Measurements from ENCODE around the gene CFLAR. TPM values are rescaled to one million over a fixed set of nuclear protein-coding genes. Genes with fewer than 3 reads are reported as not detected.

The CFLAR gene
- total RNA-seq, 1 donor from 2014 or later, result 43.9 TPM

DNA sequence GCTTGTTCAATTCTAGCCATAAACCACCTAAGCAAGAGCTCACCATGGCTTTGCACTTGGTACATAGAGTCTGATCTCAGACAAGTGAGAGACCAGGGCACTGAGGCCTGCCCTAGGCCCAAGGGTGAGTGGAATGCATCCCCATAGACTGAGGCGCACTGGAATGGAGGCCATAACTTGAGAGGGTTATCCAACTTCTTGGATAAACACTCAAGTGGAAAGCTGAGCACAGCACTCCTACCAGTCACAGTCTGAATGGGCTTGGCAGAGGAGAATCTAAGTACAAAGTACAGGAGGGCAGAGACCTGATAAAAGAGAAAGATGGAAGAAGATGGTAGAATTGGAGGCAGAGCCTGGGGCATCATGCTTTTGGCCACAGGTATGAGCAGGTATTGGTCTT is 36.6 kb downstream of the CFLAR start:
- Mint-ChIP-seq H3K9me3 (no peaks in the 10 kb centered on the region), H3K27me3 (ENCODE audit: low read depth) (no peaks in the 10 kb centered on the region), H3K4me1 (peaks cover 8% of the 10 kb centered on the region), H3K36me3 (peaks cover 11% of the 10 kb centered on the region), H3K27ac (no peak overlapping the region), H3K4me3 (no peak overlapping the region)
- no peak for DNase-seq (ENCODE audit: low spot score in 2 of 2, unreplicated experiment in 2 of 2)
- TF ChIP-seq, protein P1, sequence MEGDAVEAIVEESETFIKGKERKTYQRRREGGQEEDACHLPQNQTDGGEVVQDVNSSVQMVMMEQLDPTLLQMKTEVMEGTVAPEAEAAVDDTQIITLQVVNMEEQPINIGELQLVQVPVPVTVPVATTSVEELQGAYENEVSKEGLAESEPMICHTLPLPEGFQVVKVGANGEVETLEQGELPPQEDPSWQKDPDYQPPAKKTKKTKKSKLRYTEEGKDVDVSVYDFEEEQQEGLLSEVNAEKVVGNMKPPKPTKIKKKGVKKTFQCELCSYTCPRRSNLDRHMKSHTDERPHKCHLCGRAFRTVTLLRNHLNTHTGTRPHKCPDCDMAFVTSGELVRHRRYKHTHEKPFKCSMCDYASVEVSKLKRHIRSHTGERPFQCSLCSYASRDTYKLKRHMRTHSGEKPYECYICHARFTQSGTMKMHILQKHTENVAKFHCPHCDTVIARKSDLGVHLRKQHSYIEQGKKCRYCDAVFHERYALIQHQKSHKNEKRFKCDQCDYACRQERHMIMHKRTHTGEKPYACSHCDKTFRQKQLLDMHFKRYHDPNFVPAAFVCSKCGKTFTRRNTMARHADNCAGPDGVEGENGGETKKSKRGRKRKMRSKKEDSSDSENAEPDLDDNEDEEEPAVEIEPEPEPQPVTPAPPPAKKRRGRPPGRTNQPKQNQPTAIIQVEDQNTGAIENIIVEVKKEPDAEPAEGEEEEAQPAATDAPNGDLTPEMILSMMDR (IDR thresholded peaks at IDR 0.05; ENCODE audit: unreplicated experiment), result no peak

DNA sequence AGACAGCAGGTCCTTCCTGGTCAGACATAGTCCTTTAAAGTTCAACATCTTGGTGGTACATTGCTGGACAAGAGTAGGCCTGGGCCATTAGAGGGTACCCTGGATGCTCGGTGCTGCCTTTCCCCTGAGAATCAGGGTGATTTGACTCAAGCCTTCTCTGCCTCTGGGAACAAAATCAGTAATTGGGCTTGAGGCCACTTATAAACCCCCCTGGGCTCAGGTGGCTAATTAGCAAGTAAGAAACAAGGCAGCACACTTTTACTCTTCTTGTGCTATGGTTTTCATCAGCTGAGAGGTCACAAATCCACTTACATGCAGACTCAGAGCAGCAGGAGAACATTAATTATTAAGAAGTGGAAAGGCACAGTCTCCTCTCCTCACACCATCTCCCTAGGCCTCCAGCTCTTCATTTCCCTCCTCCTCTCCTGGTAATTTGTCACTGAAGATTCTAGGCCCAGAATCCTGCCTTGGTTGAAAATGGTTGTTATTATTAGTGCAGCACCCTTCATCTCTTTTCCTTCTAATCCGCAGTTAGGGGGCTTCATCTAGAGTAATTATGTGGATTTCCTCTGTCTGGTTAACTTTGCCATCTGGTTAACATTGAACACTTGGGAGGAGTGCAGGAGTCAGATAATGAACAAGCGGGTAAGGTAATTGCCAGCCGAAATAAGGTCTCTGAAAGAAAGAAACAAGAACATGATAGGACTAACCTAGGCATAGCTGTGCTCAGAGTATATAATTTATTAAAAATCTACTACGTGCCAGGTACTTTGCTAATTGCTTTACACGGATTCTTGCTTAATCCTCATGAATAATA is 37.2 kb downstream of the CFLAR start:
- no peak overlapping the region for H3K4me3 Mint-ChIP-seq

DNA sequence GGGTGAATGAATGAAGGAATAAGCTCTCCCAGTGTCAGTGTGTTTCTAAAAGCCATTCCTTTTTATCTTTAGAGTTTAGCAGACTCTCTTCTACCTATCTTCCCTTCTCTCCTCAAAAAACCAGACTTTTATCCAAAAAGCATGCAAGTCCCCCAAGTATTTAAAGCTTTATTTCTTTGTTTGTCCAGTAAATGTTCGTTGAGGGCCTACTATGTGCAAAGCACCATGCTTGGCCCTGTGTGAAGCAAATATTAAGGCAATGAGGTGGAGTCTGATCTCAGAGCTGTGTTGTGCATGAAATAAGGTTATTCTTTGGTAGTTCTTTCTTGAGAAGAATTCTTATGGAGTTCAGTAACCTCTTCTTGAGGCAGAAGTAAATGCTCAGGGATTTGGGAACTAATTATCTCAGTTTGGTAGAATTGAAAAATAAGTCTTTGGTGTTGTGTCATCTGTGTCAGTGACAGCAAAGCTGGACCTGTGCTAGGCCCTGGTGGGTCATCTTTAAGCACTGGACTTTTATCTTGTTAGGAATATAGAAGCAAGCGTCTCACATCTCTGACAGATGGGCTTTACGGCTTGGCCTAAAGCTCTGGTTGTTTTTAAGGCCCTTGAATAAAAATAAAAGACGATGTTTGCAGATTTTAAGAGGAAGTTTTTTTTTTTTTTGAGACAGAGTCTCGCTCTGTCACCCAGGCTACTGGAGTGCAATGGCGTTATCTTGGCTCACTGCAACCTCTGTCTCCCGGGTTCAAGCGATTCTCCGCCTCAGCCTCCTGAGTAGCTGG is 38.8 kb downstream of the CFLAR start:
- Mint-ChIP-seq H3K4me1 (peaks cover 17% of the 10 kb centered on the region), H3K27me3 (ENCODE audit: low read depth) (no peaks in the 10 kb centered on the region), H3K4me3 (no peak overlapping the region), H3K9me3 (no peaks in the 10 kb centered on the region), H3K27ac (no peak overlapping the region), H3K36me3 (peaks cover 7% of the 10 kb centered on the region)
- TF ChIP-seq, protein P1 (IDR thresholded peaks at IDR 0.05; ENCODE audit: unreplicated experiment), result no peak
- no peak for DNase-seq (ENCODE audit: low spot score in 2 of 2, unreplicated experiment in 2 of 2)

More for the DNA sequence above, 37.2 kb downstream of the CFLAR start:
- peaks cover 11% of the 10 kb centered on the region for H3K36me3 Mint-ChIP-seq
- peaks cover 12% of the 10 kb centered on the region for H3K4me1 Mint-ChIP-seq
- TF ChIP-seq, protein P1 (IDR thresholded peaks at IDR 0.05; ENCODE audit: unreplicated experiment), result no peak
- no peak overlapping the region for H3K27ac Mint-ChIP-seq
- no peak for DNase-seq (ENCODE audit: low spot score in 2 of 2, unreplicated experiment in 2 of 2)
- H3K9me3 Mint-ChIP-seq, result no peaks in the 10 kb centered on the region
- H3K27me3 Mint-ChIP-seq (ENCODE audit: low read depth), result no peaks in the 10 kb centered on the region

DNA sequence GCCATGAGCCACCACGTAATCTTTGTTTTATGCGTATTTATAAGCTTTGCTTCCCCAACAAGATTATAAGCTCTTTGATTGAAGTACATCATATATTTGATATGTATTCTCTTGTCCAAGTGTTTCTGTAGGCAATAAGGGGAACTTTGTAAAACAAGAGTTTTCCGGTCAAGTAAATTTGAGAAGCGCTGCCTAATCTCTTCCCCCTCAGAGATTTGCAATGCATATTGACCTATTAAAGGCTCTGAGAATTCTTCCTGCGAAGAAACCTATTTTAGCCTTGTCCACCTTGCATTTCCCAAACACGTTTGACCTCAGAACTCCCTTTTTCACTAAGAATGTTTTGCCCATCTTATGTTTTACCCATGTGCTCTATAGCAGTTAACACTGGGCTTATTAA is 40.1 kb downstream of the CFLAR start:
- Mint-ChIP-seq H3K36me3 (peaks cover 2% of the 10 kb centered on the region), H3K9me3 (no peaks in the 10 kb centered on the region), H3K4me1 (peaks cover 15% of the 10 kb centered on the region), H3K27ac (no peak overlapping the region), H3K27me3 (ENCODE audit: low read depth) (no peaks in the 10 kb centered on the region), H3K4me3 (no peak overlapping the region)
- TF ChIP-seq, protein P1 (IDR thresholded peaks at IDR 0.05; ENCODE audit: unreplicated experiment), result no peak
- DNase-seq (ENCODE audit: low spot score in 2 of 2, unreplicated experiment in 2 of 2), result no peak

DNA sequence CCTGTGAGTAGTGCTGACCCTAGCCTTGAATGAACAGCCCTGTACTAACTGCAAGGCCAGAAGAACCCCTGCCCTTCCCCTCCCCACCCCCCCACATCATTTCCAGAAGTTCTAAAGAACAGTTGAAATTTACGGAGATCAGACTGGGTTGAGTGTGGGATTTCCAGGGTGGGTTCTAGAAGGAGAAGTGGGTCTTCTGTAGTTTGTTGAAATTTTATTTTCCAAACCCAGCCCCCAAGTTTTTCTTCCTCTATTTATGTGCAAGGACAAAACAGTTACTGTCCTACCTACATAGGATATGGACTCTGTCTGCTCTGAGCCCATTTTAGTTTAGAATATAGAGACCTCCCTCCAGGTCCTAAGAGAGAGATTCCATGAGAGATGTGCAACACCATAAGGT is 40.7 kb downstream of the CFLAR start:
- Mint-ChIP-seq H3K4me3 (no peak overlapping the region), H3K4me1 (peaks cover 9% of the 10 kb centered on the region), H3K27me3 (ENCODE audit: low read depth) (no peaks in the 10 kb centered on the region), H3K9me3 (no peaks in the 10 kb centered on the region), H3K27ac (no peak overlapping the region), H3K36me3 (peaks cover 2% of the 10 kb centered on the region)
- DNase-seq (ENCODE audit: low spot score in 2 of 2, unreplicated experiment in 2 of 2), result no peak
- TF ChIP-seq, protein P1 (IDR thresholded peaks at IDR 0.05; ENCODE audit: unreplicated experiment), result no peak
